Kidney (tissue), 14 donors: ENCODE results near the gene RIMS4. TPM values are rescaled to one million over a fixed set of nuclear protein-coding genes. Genes with fewer than 3 reads are reported as not detected.

Source experiments
- DNase-seq, 5 donors: peaks; one replicate each; pipeline ENCODE4 v3.0.0-alpha.2; 2013 to 2020
- FAIRE-seq: peaks from 2 replicates; lab custom pipeline; 2012; peaks lifted over from hg19 to GRCh38; lab: Jason Lieb, UNC
- H3K27ac ChIP-seq, 2 donors: one replicate each; pipeline ENCODE4 v1.7.0; 2013; ENCODE audit warnings: low read depth in 2 of 2, low read length in 2 of 2, inconsistent platforms in 1 of 2
- H3K27me3 ChIP-seq: one replicate; pipeline ENCODE4 v1.7.1; 2013; ENCODE audit warnings: low read length, inconsistent platforms; ENCODE audit not compliant: control insufficient read depth, insufficient read depth
- H3K36me3 ChIP-seq, 3 donors: one replicate each; pipeline versions ENCODE4 v1.7.0 to v1.7.1; 2013; ENCODE audit warnings: low read length in 3 of 3, control low read depth in 1 of 3, inconsistent platforms in 1 of 3; ENCODE audit not compliant: insufficient read depth in 3 of 3, control insufficient read depth in 2 of 3
- H3K4me1 ChIP-seq, 3 donors: one replicate each; pipeline versions ENCODE4 v1.7.0 to v1.7.1; 2013; ENCODE audit warnings: low read length in 3 of 3, inconsistent platforms in 1 of 3, low read depth in 1 of 3; ENCODE audit not compliant: control insufficient read depth in 2 of 3, insufficient read depth in 2 of 3
- H3K4me3 ChIP-seq, 3 donors: one replicate each; pipeline versions ENCODE4 v1.7.0 to v1.8.1; 2013; ENCODE audit warnings: low read length in 3 of 3, control low read depth in 1 of 3, inconsistent platforms in 1 of 3
- H3K9ac ChIP-seq, 3 donors: one replicate each; pipeline versions ENCODE4 v1.7.0 to v1.7.1; 2013; ENCODE audit warnings: low read length in 3 of 3, control low read depth in 1 of 3, inconsistent platforms in 1 of 3
- H3K9me3 ChIP-seq, 3 donors: one replicate each; pipeline versions ENCODE4 v1.7.0 to v1.7.1; 2013; ENCODE audit warnings: low read length in 3 of 3, control low read depth in 1 of 3, inconsistent platforms in 1 of 3; ENCODE audit not compliant: control insufficient read depth in 2 of 3, insufficient read depth in 1 of 3
- CTCF ChIP-seq: IDR thresholded peaks from 3 replicates; pipeline ENCODE4 v1.5.1; 2012; ENCODE audit warnings: mild to moderate bottlenecking, moderate library complexity, borderline replicate concordance; ENCODE audit not compliant: insufficient read depth; ENCODE audit errors: extremely low read depth
- intact Hi-C: fragments of 100-400 bp; cut with DNase I; formaldehyde crosslinking; loops from one replicate; pipeline ENCODE4 v1.11.1; 2022
- polyA plus RNA-seq: library from polyadenylated mRNA; stranded (reverse); fragments of 350-450 nt; fragmentation: Illumina TruSeq; extraction: RNeasy Lipid Tissue Mini Kit (QIAGEN cat#74804); gene quantifications from one replicate; pipeline ENCODE4 v1.2.3, GENCODE V29; 2014; ENCODE audit warnings: low read depth, low replicate concordance; ENCODE audit not compliant: insufficient read depth
- total RNA-seq: library from RNA; stranded (reverse); fragmentation: NEBNext Ultra II Directional; extraction: Animal tissue kit (Norgen Biotek cat#: 25700); gene quantifications from one replicate; pipeline ENCODE4 v1.2.1, GENCODE V29; 2021
- donor health status: control.
- donor health status: control.
- donor health status: control.
- donor health status: control.
- donor health status: control.
- donor health status: DM: yes; HTN: yes; CAD: no.
- donor health status: Normal renal cell carcinoma (clear cell type).

The RIMS4 gene
- total and polyA plus RNA-seq, 2 donors from 2014 or later = 0.13 TPM; not detected in 1

- intact Hi-C loops = no loop called here
These were observed 39.7 kb downstream of the RIMS4 start for GRCh38 chr20:44770484-44771171.

GRCh38 chr20:44769481-44769863, 40.9 kb downstream of the RIMS4 start:
- intact Hi-C loops = no loop called here
- FAIRE-seq = no peak

More at GRCh38 chr20:44770484-44771171, 39.7 kb downstream of the RIMS4 start:
- Histone ChIP-seq H3K4me3 (no peak overlapping the region), H3K27me3 (no peaks in the 10 kb centered on the region), H3K9ac (no peak overlapping the region), H3K27ac (no peak overlapping the region), H3K4me1 (no peaks in the 10 kb centered on the region), H3K36me3 (no peaks in the 10 kb centered on the region), H3K9me3 (no peaks in the 10 kb centered on the region)
- FAIRE-seq (no peak), DNase-seq (no peak)
- TF ChIP-seq CTCF = no peak

GRCh38 chr20:44768854-44769480, 41.4 kb downstream of the RIMS4 start:
- no peaks in the 10 kb centered on the region for H3K27me3 ChIP-seq
- H3K4me3 ChIP-seq = no peak overlapping the region
- no peaks in the 10 kb centered on the region for H3K9me3 ChIP-seq
- no peaks in the 10 kb centered on the region for H3K4me1 ChIP-seq
- no peak overlapping the region for H3K27ac ChIP-seq
- no peak overlapping the region for H3K9ac ChIP-seq
- intact Hi-C loops = no loop called here
- H3K36me3 ChIP-seq = no peaks in the 10 kb centered on the region
- DNase-seq = no peak
- no peak for FAIRE-seq
- no peak for TF ChIP-seq CTCF

More at GRCh38 chr20:44769481-44769863, 40.9 kb downstream of the RIMS4 start:
- Histone ChIP-seq H3K4me1 (no peaks in the 10 kb centered on the region), H3K27me3 (no peaks in the 10 kb centered on the region), H3K9ac (no peak overlapping the region), H3K36me3 (no peaks in the 10 kb centered on the region), H3K9me3 (no peaks in the 10 kb centered on the region), H3K4me3 (no peak overlapping the region), H3K27ac (no peak overlapping the region)
- DNase-seq = no peak
- no peak for TF ChIP-seq CTCF
